Breast epithelium (tissue), 3 donors: ENCODE results near the gene FAF1.

Experiments used
- POLR2A ChIP-seq: fragments of 450-650 bp; IDR thresholded peaks from one replicate; pipeline ENCODE4 v1.6.1; 2016; ENCODE audit warnings: antibody characterized with exemption, mild to moderate bottlenecking, moderate library complexity
- TF ChIP-seq, protein P1 (sequence below), 3 donors: fragments of 450-650 bp; IDR thresholded peaks; one replicate each; pipeline ENCODE4 v1.5.1; 2016 to 2017; ENCODE audit warnings: antibody characterized with exemption in 3 of 3, mild to moderate bottlenecking in 3 of 3, moderate library complexity in 3 of 3

DNA sequence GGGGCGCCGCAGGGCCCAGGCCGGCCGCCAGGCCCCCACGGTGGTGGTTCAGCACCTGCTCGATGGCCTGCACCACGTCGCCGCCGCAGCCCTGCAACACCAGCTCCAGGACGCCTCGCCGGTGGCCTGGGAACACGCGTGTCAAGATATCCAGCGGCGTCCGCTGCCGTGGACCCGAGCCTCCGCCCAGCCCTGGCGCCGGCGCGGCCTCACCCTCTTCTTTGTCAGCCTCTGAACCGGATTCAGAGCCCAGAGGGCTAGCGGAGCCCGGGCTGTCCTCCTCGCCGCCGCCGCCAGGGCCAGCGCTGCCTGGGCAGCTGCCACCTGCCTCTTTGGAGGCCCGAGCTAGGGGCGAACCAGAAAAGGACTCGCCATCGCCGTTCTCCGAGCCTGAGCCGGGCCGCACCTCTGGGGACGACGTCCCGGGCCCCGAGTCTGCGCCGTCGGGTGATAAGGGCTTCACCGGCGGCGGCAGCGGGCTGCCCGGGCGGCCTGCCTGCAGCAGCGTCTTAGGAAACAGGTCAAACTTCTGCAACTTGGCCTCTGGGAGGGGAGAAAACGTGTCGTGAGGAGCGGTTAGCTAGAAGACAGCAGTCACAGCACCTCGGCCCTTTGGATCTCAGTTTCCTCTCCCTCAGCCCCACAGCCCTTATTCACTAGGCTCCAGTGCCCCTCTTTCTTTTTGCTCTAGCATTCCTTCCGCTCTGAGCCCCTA lies 540.7 kb downstream of the FAF1 start:
- TF ChIP-seq, protein P1, sequence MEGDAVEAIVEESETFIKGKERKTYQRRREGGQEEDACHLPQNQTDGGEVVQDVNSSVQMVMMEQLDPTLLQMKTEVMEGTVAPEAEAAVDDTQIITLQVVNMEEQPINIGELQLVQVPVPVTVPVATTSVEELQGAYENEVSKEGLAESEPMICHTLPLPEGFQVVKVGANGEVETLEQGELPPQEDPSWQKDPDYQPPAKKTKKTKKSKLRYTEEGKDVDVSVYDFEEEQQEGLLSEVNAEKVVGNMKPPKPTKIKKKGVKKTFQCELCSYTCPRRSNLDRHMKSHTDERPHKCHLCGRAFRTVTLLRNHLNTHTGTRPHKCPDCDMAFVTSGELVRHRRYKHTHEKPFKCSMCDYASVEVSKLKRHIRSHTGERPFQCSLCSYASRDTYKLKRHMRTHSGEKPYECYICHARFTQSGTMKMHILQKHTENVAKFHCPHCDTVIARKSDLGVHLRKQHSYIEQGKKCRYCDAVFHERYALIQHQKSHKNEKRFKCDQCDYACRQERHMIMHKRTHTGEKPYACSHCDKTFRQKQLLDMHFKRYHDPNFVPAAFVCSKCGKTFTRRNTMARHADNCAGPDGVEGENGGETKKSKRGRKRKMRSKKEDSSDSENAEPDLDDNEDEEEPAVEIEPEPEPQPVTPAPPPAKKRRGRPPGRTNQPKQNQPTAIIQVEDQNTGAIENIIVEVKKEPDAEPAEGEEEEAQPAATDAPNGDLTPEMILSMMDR (IDR thresholded peaks at IDR 0.05): no peak
- TF ChIP-seq POLR2A: no peak
